WTC11 (cell line): ENCODE measurements around the gene NSUN2.

Experiments used
- AR ChIP-seq: fragments of 250-450 bp; sonication (Bioruptor Pico); IDR thresholded peaks from 2 replicates; pipeline ENCODE4 v1.9.0; 2021; ENCODE audit warnings: mild to moderate bottlenecking
- CTCF ChIP-seq: fragments of 200-600 bp; IDR thresholded peaks from 2 replicates; pipeline ENCODE4 v1.8.0; 2022; ENCODE audit warnings: antibody characterized with exemption
- FOXP1 ChIP-seq: sonication (generic); formaldehyde crosslinking; IDR thresholded peaks from 2 replicates; pipeline ENCODE4 v1.8.0; 2022; ENCODE audit warnings: missing genetic modification reagents, mild to moderate bottlenecking, moderate library complexity, borderline replicate concordance
- IRF2 ChIP-seq: sonication (generic); formaldehyde crosslinking; IDR thresholded peaks from 2 replicates; pipeline ENCODE4 v1.8.0; 2022; ENCODE audit warnings: low read depth, missing genetic modification reagents, borderline replicate concordance
- MAX ChIP-seq: sonication (generic); formaldehyde crosslinking; IDR thresholded peaks from 2 replicates; pipeline ENCODE4 v1.8.0; 2022; ENCODE audit warnings: mild to moderate bottlenecking, missing genetic modification reagents
- NR1H2 ChIP-seq: sonication (generic); formaldehyde crosslinking; IDR thresholded peaks from 2 replicates; pipeline ENCODE4 v1.9.0; 2021; ENCODE audit warnings: mild to moderate bottlenecking, moderate library complexity, missing genetic modification reagents
- USF2 ChIP-seq: sonication (generic); formaldehyde crosslinking; IDR thresholded peaks from 2 replicates; pipeline ENCODE4 v1.8.1; 2023; ENCODE audit warnings: mild to moderate bottlenecking, missing genetic modification reagents, moderate library complexity

GRCh38 chr5:6584727-6585126 is 48.1 kb downstream of the NSUN2 start:
- TF ChIP-seq FOXP1 (CRISPR knock-in tag) (no peak), CTCF (no peak), IRF2 (CRISPR knock-in tag) (no peak), NR1H2 (CRISPR knock-in tag) (no peak), MAX (CRISPR knock-in tag) (no peak), USF2 (no peak), AR (CRISPR knock-in tag) (no peak)
